Measurements from ENCODE around the gene BBC3. TPM values are rescaled to one million over a fixed set of nuclear protein-coding genes. Genes with fewer than 3 reads are reported as not detected.

BBC3 gene
- total RNA-seq, 1 donor from 2014 or later: 2.8 TPM

DNA sequence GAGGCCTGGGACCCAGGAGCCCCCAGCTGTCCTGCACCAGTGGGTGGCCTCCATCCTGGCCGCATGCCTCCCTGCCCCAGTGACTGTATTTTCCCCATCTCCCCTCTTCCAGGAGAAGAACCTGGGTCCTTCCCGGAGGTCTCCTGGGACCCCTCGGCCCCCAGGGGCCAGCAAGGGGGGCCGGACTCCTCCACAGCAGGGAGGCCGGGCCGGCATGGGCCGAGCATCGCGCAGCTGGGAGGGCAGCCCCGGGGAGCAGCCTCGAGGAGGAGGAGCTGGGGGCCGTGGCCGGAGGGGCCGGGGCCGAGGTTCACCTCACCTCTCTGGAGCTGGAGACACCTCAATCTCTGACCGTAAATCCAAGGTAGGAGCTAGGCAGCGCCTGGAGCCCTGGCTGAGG is 29.5 kb upstream of the BBC3 start:
- H2AFZ ChIP-seq (replicated peaks): no peak overlapping the region
- no peaks in the 10 kb centered on the region for H3K9me3 Mint-ChIP-seq
- peaks cover 9% of the 10 kb centered on the region for H3K4me1 ChIP-seq
- H3K27me3 ChIP-seq: no peaks in the 10 kb centered on the region
- peaks cover 25% of the 10 kb centered on the region for H4K20me1 ChIP-seq (ENCODE audit: low read depth)
- TF ChIP-seq EZH2phosphoT487 (IDR thresholded peaks at IDR 0.05) (no peak), EZH2 (IDR thresholded peaks at IDR 0.05) (no peak)
- TF ChIP-seq, protein P1, sequence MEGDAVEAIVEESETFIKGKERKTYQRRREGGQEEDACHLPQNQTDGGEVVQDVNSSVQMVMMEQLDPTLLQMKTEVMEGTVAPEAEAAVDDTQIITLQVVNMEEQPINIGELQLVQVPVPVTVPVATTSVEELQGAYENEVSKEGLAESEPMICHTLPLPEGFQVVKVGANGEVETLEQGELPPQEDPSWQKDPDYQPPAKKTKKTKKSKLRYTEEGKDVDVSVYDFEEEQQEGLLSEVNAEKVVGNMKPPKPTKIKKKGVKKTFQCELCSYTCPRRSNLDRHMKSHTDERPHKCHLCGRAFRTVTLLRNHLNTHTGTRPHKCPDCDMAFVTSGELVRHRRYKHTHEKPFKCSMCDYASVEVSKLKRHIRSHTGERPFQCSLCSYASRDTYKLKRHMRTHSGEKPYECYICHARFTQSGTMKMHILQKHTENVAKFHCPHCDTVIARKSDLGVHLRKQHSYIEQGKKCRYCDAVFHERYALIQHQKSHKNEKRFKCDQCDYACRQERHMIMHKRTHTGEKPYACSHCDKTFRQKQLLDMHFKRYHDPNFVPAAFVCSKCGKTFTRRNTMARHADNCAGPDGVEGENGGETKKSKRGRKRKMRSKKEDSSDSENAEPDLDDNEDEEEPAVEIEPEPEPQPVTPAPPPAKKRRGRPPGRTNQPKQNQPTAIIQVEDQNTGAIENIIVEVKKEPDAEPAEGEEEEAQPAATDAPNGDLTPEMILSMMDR (IDR thresholded peaks at IDR 0.05): no peak
- H3K4me1 Mint-ChIP-seq: peaks cover 19% of the 10 kb centered on the region
- H3K9me3 ChIP-seq (ENCODE audit: low read depth): no peaks in the 10 kb centered on the region
- peaks cover 38% of the 10 kb centered on the region for H3K36me3 Mint-ChIP-seq
- DNase-seq (ENCODE audit: low spot score): no peak
- H3K79me2 ChIP-seq (ENCODE audit: low read depth): peaks cover 19% of the 10 kb centered on the region
- H3K27me3 Mint-ChIP-seq (ENCODE audit: insufficient read depth, low read depth): peaks cover 13% of the 10 kb centered on the region
- H3K36me3 ChIP-seq: no peaks in the 10 kb centered on the region
- H3K4me3 ChIP-seq: no peak overlapping the region
- no peak overlapping the region for H3K27ac Mint-ChIP-seq
- H3K9ac ChIP-seq: no peak overlapping the region
- no peak overlapping the region for H3K27ac ChIP-seq
- H3K4me2 ChIP-seq: no peak overlapping the region
- H3F3A ChIP-seq (ENCODE audit: low read depth): peaks cover 21% of the 10 kb centered on the region
- no peak overlapping the region for H3K4me3 Mint-ChIP-seq

DNA sequence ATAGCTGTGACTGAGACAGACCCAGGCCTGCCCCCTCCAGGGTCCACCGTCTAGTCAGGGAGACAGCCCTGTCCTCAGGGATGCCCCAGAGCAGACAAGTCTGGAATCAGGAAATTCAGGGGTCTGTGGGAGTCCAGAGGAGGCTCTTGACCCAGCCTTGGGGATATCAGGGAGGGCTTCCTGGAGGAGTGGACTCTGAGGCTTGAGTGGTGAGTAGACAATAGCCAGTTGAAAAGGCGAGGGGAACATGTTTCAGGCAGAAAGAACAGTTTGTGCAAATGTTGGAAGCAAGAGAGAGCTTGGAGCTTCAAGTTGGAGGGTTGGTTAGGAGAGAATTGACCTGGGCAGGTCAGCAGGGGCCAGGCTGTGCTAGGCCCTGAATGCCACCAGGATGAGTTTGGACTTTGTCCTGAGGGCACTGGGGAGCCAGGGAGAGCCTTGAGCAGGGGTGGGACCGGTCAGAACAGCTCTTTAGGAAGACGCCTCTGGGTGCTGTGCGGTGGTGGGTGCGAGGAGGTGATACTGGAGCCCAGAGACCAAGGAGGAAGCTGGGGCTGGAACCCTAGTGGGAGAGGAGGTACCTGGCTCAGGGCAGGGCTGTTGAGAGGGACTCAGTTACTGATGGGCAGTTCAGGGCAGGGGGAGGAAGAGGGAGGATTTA is 28.0 kb upstream of the BBC3 start:
- no peak overlapping the region for H3K9ac ChIP-seq
- no peak overlapping the region for H2AFZ ChIP-seq (replicated peaks)
- Mint-ChIP-seq H3K27me3 (ENCODE audit: insufficient read depth, low read depth) (peaks cover 11% of the 10 kb centered on the region), H3K4me1 (peaks cover 21% of the 10 kb centered on the region), H3K9me3 (no peaks in the 10 kb centered on the region), H3K36me3 (peaks cover 31% of the 10 kb centered on the region), H3K27ac (no peak overlapping the region), H3K4me3 (peak overlapping the region; percentile 73)
- peaks cover 25% of the 10 kb centered on the region for H4K20me1 ChIP-seq (ENCODE audit: low read depth)
- peaks cover 9% of the 10 kb centered on the region for H3K4me1 ChIP-seq
- H3F3A ChIP-seq (ENCODE audit: low read depth): peaks cover 21% of the 10 kb centered on the region
- peaks cover 19% of the 10 kb centered on the region for H3K79me2 ChIP-seq (ENCODE audit: low read depth)
- H3K4me2 ChIP-seq: peak overlapping the region; percentile 90
- TF ChIP-seq EZH2 (IDR thresholded peaks at IDR 0.05): no peak
- TF ChIP-seq EZH2phosphoT487 (IDR thresholded peaks at IDR 0.05): no peak
- TF ChIP-seq, protein P1 (IDR thresholded peaks at IDR 0.05): no peak
- H3K36me3 ChIP-seq: no peaks in the 10 kb centered on the region
- no peaks in the 10 kb centered on the region for H3K9me3 ChIP-seq (ENCODE audit: low read depth)
- DNase-seq (ENCODE audit: low spot score): no peak
- H3K4me3 ChIP-seq: no peak overlapping the region
- H3K27ac ChIP-seq: no peak overlapping the region
- H3K27me3 ChIP-seq: no peaks in the 10 kb centered on the region

DNA sequence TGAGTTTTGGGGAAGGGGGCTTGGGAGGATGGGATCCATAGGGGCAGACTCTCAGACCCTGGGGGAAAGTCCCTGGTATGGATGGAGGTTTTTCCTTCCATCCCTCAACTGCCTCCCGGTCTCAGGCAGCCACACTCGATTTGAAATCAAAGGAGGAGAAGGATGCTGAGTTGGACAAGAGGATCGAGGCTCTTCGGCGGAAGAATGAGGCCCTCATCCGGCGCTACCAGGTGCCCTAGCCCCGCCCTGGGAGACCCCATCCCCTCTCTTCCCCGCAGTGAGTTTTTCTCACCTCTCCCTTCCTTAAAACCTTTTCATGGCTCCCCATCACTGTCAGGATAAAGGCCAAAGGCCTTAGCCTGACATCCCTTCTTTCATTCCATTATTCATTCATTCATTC is 27.4 kb upstream of the BBC3 start:
- H3K4me3 Mint-ChIP-seq: peak overlapping the region; percentile 91
- peak overlapping the region; percentile 72 for H3K4me3 ChIP-seq

More for the DNA sequence above, 27.4 kb upstream of the BBC3 start:
- Histone ChIP-seq H4K20me1 (ENCODE audit: low read depth) (peaks cover 25% of the 10 kb centered on the region), H3K9ac (peak overlapping the region; percentile 56), H3K79me2 (ENCODE audit: low read depth) (peaks cover 19% of the 10 kb centered on the region), H3K27me3 (no peaks in the 10 kb centered on the region), H3F3A (ENCODE audit: low read depth) (peaks cover 21% of the 10 kb centered on the region), H3K4me1 (peaks cover 9% of the 10 kb centered on the region), H3K9me3 (ENCODE audit: low read depth) (no peaks in the 10 kb centered on the region), H2AFZ (replicated peaks) (no peak overlapping the region), H3K36me3 (no peaks in the 10 kb centered on the region), H3K4me2 (peak overlapping the region; percentile 90), H3K27ac (no peak overlapping the region)
- peaks cover 24% of the 10 kb centered on the region for H3K4me1 Mint-ChIP-seq
- peaks cover 11% of the 10 kb centered on the region for H3K27me3 Mint-ChIP-seq (ENCODE audit: insufficient read depth, low read depth)
- no peaks in the 10 kb centered on the region for H3K9me3 Mint-ChIP-seq
- H3K27ac Mint-ChIP-seq: no peak overlapping the region
- peaks cover 31% of the 10 kb centered on the region for H3K36me3 Mint-ChIP-seq
- no peak for DNase-seq (ENCODE audit: low spot score)
- TF ChIP-seq, protein P1 (IDR thresholded peaks at IDR 0.05): no peak
- TF ChIP-seq EZH2 (IDR thresholded peaks at IDR 0.05) (no peak), EZH2phosphoT487 (IDR thresholded peaks at IDR 0.05) (no peak)

Measured in neural progenitor cell (in vitro differentiated cells).